GM10266 (cell line): ENCODE measurements around the gene PFN2.
"Not testable (repeated sequence)": the region's sequence is repeated elsewhere in the genome, so short reads cannot be mapped to it uniquely, and the experiment has no call there.

Source experiments
- DNase-seq: peaks from one replicate; pipeline ENCODE4 v3.0.0; 2012; ENCODE audit errors: extremely low spot score
- TF ChIP-seq, protein P1 (sequence below): IDR thresholded peaks from 2 replicates; pipeline ENCODE4 v1.5.1; 2012; ENCODE audit warnings: mild to moderate bottlenecking, low read depth; ENCODE audit not compliant: control insufficient read depth, insufficient read depth; ENCODE audit errors: missing control alignments

The PFN2 gene

DNA sequence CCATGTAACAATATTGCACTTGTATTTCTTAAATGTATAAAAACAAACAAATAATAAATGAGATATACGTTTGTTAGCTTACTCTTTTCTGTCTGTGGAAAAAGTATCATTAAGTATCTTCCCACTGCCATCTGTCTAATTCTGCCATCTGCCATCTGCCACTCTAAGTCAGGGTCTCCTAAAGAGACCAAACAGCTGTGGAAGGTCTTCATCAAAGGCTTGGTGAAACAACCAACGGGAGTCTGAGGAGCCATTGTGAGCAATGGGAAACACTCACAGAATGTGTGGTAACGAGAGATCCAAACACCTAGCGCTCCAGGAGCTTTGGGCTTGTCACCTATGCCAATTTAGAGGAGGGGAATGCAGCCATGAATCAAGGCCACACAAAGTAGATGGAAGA, 28.7 kb upstream of the PFN2 start:
- no peak for DNase-seq
- TF ChIP-seq, protein P1, sequence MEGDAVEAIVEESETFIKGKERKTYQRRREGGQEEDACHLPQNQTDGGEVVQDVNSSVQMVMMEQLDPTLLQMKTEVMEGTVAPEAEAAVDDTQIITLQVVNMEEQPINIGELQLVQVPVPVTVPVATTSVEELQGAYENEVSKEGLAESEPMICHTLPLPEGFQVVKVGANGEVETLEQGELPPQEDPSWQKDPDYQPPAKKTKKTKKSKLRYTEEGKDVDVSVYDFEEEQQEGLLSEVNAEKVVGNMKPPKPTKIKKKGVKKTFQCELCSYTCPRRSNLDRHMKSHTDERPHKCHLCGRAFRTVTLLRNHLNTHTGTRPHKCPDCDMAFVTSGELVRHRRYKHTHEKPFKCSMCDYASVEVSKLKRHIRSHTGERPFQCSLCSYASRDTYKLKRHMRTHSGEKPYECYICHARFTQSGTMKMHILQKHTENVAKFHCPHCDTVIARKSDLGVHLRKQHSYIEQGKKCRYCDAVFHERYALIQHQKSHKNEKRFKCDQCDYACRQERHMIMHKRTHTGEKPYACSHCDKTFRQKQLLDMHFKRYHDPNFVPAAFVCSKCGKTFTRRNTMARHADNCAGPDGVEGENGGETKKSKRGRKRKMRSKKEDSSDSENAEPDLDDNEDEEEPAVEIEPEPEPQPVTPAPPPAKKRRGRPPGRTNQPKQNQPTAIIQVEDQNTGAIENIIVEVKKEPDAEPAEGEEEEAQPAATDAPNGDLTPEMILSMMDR = no peak

DNA sequence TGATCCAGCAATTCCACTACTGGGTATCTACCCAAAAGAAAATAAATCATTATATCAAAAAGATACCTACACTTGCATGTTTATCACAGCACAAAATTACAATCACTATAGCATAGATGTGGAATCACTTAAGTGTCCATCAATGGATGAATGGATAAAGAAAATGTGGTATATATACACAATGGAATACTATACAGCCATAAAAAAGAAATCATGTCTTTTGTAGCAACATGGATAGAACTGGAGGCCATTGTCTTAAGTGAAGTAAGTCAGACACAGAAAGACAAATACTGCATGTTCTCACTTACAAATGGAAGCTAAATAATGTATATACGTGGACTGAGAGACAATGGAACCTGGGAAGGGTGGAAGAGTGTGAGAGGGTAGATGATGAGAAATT, 28.3 kb upstream of the PFN2 start:
- TF ChIP-seq, protein P1 = no peak
- no peak for DNase-seq

GRCh38 chr3:149992416-149993058, 21.8 kb upstream of the PFN2 start:
- TF ChIP-seq, protein P1 = no peak
- DNase-seq = no peak

GRCh38 chr3:149990423-149990948, 19.8 kb upstream of the PFN2 start:
- no peak for DNase-seq
- TF ChIP-seq, protein P1 = no peak

DNA sequence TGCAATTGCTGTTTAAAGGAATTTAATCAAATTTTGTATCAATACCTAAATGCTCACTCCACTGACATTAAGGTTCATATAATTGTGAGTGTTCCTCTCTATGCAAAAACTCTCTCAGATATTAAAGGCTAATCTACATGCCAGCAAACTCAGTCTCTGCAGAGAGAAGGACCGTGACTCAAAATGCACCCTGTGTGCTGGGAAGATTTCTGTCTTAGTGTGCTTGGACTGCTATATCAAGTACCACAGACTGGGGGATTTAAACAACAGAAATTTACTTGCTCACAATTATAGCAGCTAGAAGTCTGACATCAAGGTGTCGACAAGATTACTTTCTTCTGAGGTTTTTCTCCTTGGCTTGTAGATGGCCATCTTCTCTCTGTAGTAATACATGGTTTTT, 18.6 kb upstream of the PFN2 start:
- TF ChIP-seq, protein P1 = no peak
- DNase-seq = no peak

GRCh38 chr3:149983628-149984027, 12.9 kb upstream of the PFN2 start:
- DNase-seq = no peak
- TF ChIP-seq, protein P1 = no peak

- DNase-seq = not testable (repeated sequence)
Measured at GRCh38 chr3:149983053-149983452, 12.4 kb upstream of the PFN2 start.

DNA sequence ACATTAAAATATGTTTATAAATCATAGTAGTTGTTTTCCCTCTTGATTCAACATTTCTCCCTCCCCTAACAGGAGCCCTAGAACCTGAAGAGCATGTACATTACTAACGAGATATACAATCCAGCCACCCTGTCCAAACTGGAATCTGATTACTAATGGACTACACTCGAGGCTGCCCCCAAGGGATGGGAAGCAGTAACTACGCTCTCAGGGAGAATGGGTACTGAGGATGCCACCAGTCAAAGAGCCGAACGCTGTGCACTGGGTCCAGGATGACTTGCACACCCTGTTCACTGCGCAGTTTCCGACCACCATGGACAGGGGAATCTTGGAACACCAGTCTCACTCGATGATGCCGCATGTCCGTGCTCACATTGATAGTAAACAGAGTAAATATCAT, 11.3 kb upstream of the PFN2 start:
- DNase-seq = not testable (repeated sequence)
